B cell (primary cell): ENCODE data around the gene RAB43.

Source experiments
- CTCF ChIP-seq: fragments of 200-600 bp; IDR thresholded peaks from one replicate; pipeline ENCODE4 v1.8.0; 2022; ENCODE audit warnings: antibody characterized with exemption, mild to moderate bottlenecking
- EZH2 ChIP-seq: IDR thresholded peaks from 2 replicates; pipeline ENCODE4 v1.6.1; 2012; ENCODE audit warnings: borderline replicate concordance, low read depth, mild to moderate bottlenecking, moderate library complexity, low read length; ENCODE audit not compliant: insufficient read depth, poor library complexity, severe bottlenecking

- TF ChIP-seq EZH2 = no peak
- TF ChIP-seq CTCF = no peak
These were observed 7.1 kb downstream of the RAB43 start for GRCh38 chr3:129114455-129114854.
